ENCODE measurements around the gene AHSP.
"Not testable (repeated sequence)": the region's sequence is repeated elsewhere in the genome, so short reads cannot be mapped to it uniquely, and the experiment has no call there.

The AHSP gene

DNA sequence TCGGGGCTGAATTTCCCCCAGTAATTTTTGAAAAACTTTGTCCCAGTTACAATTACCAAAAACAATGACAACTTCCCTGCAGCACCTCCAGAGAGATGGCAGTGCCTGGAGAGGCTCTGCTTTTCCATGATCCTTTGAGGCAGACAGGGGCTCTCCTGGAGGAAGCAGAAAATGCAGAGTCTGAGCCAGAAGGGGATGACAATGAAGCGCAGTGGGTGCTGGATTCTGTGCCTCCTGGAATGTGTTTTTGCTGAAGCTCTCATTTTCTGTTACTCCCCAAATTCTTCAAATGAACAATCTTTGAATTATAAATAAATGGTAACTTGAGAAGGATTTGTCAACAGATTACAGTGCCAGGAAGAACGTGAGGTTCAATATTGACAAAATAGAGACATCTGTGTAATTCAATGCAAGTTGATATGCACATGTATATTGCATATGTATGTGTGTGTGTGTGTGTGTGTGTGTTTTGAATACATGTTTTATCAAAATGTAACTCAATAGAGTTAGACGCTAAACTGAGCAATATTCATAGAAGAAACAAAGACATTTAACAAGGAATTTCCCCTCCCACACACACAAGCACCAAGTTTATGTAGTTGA lies 9.8 kb upstream of the AHSP start:
- DNase-seq: no peak
- no peaks in the 10 kb centered on the region for H3K36me3 ChIP-seq (ENCODE audit: control insufficient read depth in 4 of 4, insufficient read depth in 4 of 4, low read length in 3 of 4)
- ChIA-PET CTCF (no interaction called here), POLR2A (interaction anchor here (0.6 kb wide), 1 partner anchor 10 kb away, joined by 4 read pairs; no protein-coding TSS in a partner anchor)
- H3K4me1 ChIP-seq (ENCODE audit: control extremely low read depth in 1 of 4, control insufficient read depth in 4 of 4, insufficient read depth in 4 of 4, low read length in 3 of 4): no peaks in the 10 kb centered on the region
- H3K9me3 ChIP-seq (ENCODE audit: control extremely low read depth in 1 of 5, control insufficient read depth in 4 of 5, insufficient read depth in 2 of 5, low read depth in 1 of 5, low read length in 4 of 5): peaks cover 0 to 2% (median 0%) of the 10 kb centered on the region in 5 experiments
- H3K4me3 ChIP-seq (ENCODE audit: control insufficient read depth in 1 of 7, extremely low read depth in 1 of 7, insufficient read depth in 4 of 7, low read depth in 2 of 7, low read length in 6 of 7): no peak overlapping the region
- no peaks in the 10 kb centered on the region for H3K27me3 ChIP-seq (replicated peaks in 2 of 5; ENCODE audit: control insufficient read depth in 4 of 5, insufficient read depth in 5 of 5, low read length in 4 of 5)
- WGBS (ENCODE audit: insufficient coverage): 100% methylated on average over 1 of the region's 4 CpGs
- H3K27ac ChIP-seq (ENCODE audit: insufficient read depth in 1 of 2, low read depth in 1 of 2, low read length in 2 of 2, poor library complexity in 1 of 2, severe bottlenecking in 2 of 2): no peak overlapping the region

DNA sequence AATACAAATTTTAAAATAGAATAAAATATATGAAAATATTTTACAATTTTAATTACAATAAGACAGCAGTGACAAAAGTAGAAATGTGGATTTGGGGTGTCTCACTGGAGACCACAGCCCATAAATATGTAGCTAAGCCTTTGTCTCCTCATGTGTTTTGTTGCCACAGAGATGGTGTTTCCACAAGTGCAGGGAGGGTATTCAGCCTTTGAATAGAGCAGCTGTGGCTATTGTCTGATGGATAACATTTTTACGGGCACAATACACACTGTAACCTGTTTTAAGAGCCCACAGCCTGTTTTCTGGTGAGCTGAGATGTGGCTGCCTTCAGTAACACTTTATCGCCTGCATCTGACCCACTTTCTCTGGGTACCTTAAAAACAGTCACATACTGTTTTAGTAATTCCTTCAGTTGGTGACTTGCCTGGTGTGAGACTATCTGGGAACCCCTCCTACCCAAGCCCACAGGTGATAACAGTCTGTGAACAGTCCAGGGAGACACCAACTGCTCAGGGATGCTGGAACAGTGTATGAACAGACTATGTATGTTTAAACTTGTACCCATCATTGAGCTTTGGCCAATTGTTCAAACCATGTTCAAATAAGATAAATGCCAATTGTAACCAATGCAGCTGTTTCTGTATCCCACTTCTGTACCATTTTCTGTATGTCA lies 7.8 kb upstream of the AHSP start:
- Histone ChIP-seq H3K9me3 (ENCODE audit: control extremely low read depth in 1 of 5, control insufficient read depth in 4 of 5, insufficient read depth in 2 of 5, low read depth in 1 of 5, low read length in 4 of 5) (peaks cover 0 to 2% (median 0%) of the 10 kb centered on the region in 5 experiments), H3K36me3 (ENCODE audit: control insufficient read depth in 4 of 4, insufficient read depth in 4 of 4, low read length in 3 of 4) (no peaks in the 10 kb centered on the region), H3K4me1 (ENCODE audit: control extremely low read depth in 1 of 4, control insufficient read depth in 4 of 4, insufficient read depth in 4 of 4, low read length in 3 of 4) (no peaks in the 10 kb centered on the region), H3K27me3 (replicated peaks in 2 of 5; ENCODE audit: control insufficient read depth in 4 of 5, insufficient read depth in 5 of 5, low read length in 4 of 5) (no peaks in the 10 kb centered on the region), H3K4me3 (ENCODE audit: control insufficient read depth in 1 of 7, extremely low read depth in 1 of 7, insufficient read depth in 4 of 7, low read depth in 2 of 7, low read length in 6 of 7) (no peak overlapping the region), H3K27ac (ENCODE audit: insufficient read depth in 1 of 2, low read depth in 1 of 2, low read length in 2 of 2, poor library complexity in 1 of 2, severe bottlenecking in 2 of 2) (no peak overlapping the region)
- ChIA-PET POLR2A (no interaction called here), CTCF (interaction anchor here (1.2 to 1.5 kb wide), 2 partner anchors 10 to 20 kb away, joined by 3 to 5 read pairs; no protein-coding TSS in a partner anchor)
- 89% methylated on average over 1 of the region's 2 CpGs for WGBS (ENCODE audit: insufficient coverage)
- DNase-seq: no peak

DNA sequence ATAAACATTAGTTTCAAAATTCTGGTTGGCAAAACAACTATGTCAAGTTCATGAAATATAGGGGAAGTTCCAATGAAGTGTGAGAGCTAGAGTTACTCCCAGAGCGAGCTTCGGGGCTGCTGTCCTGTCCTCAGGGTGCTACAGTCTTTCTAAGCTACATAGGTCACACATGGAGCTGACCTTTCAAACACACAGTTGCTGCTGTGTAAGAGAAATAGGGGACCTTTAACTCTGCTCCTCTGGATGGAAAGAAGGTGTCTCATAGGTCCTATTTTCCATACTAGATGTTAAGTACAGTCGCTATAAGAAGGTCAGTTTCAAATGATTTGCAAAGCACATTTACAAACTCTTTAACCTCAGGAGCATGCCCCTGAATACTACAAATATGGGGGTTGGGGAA lies 6.3 kb upstream of the AHSP start:
- ChIA-PET POLR2A (no interaction called here), CTCF (interaction anchor here (0.9 to 1.1 kb wide), 2 partner anchors 8 to 11 kb away, joined by 3 read pairs; no protein-coding TSS in a partner anchor)
- 50% methylated on average over 2 of the region's 3 CpGs for WGBS (ENCODE audit: insufficient coverage)
- Histone ChIP-seq H3K4me3 (ENCODE audit: control insufficient read depth in 1 of 7, extremely low read depth in 1 of 7, insufficient read depth in 4 of 7, low read depth in 2 of 7, low read length in 6 of 7) (no peak overlapping the region), H3K27me3 (replicated peaks in 2 of 5; ENCODE audit: control insufficient read depth in 4 of 5, insufficient read depth in 5 of 5, low read length in 4 of 5) (no peaks in the 10 kb centered on the region), H3K4me1 (ENCODE audit: control extremely low read depth in 1 of 4, control insufficient read depth in 4 of 4, insufficient read depth in 4 of 4, low read length in 3 of 4) (no peaks in the 10 kb centered on the region), H3K27ac (ENCODE audit: insufficient read depth in 1 of 2, low read depth in 1 of 2, low read length in 2 of 2, poor library complexity in 1 of 2, severe bottlenecking in 2 of 2) (no peak overlapping the region), H3K9me3 (ENCODE audit: control extremely low read depth in 1 of 5, control insufficient read depth in 4 of 5, insufficient read depth in 2 of 5, low read depth in 1 of 5, low read length in 4 of 5) (peaks cover 0 to 2% (median 0%) of the 10 kb centered on the region in 5 experiments), H3K36me3 (ENCODE audit: control insufficient read depth in 4 of 4, insufficient read depth in 4 of 4, low read length in 3 of 4) (no peaks in the 10 kb centered on the region)
- DNase-seq: no peak

DNA sequence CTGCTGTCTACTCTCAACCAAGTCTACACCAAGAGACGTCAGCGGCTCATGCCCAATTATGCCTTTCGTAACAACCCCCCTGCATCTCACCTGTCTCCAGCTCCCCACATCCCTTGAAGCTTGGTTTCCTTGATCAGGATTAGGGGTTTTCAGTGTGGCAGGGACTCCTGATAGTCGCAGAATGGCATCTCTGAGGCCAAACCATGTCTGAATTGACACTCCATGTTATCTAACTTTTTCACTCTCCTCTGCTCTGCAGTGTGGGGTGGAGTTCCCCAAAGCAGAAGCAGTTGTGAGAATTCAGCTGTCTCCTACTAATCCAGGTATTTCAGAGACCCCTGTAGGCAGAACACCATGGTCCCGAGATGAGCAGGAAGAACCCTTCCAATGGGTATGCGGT lies 5.6 kb upstream of the AHSP start:
- ChIA-PET CTCF (interaction anchor here (0.9 to 1.1 kb wide), 2 partner anchors 7 to 12 kb away, joined by 3 read pairs; no protein-coding TSS in a partner anchor), POLR2A (no interaction called here)
- H3K27ac ChIP-seq (ENCODE audit: insufficient read depth in 1 of 2, low read depth in 1 of 2, low read length in 2 of 2, poor library complexity in 1 of 2, severe bottlenecking in 2 of 2): no peak overlapping the region

DNA sequence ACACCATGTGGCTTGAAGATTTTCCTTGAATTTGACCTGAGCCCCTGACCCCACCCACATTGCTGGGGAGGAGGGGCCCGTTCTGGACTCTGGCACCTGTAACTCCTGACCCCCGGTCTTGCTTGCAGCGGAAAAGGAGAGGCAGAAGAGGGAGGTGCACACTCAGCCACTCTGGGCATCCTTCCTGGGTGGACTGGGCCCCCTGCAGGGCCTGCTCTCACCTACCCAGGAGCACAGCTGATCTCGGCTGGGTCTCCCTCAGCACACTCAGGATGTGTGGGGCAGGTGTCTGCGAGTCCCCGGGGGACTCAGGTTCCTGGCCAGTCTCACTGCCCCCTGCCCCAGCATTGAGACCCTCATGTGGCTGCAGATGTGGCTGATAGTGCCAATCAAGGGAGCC lies 3.9 kb upstream of the AHSP start:
- H3K4me3 ChIP-seq (ENCODE audit: control insufficient read depth in 1 of 7, extremely low read depth in 1 of 7, insufficient read depth in 4 of 7, low read depth in 2 of 7, low read length in 6 of 7); H3K27me3 ChIP-seq (replicated peaks in 2 of 5; ENCODE audit: control insufficient read depth in 4 of 5, insufficient read depth in 5 of 5, low read length in 4 of 5); DNase-seq; H3K4me1 ChIP-seq (ENCODE audit: control extremely low read depth in 1 of 4, control insufficient read depth in 4 of 4, insufficient read depth in 4 of 4, low read length in 3 of 4); POLR2A ChIA-PET; H3K9me3 ChIP-seq (ENCODE audit: control extremely low read depth in 1 of 5, control insufficient read depth in 4 of 5, insufficient read depth in 2 of 5, low read depth in 1 of 5, low read length in 4 of 5); CTCF ChIA-PET; H3K27ac ChIP-seq (ENCODE audit: insufficient read depth in 1 of 2, low read depth in 1 of 2, low read length in 2 of 2, poor library complexity in 1 of 2, severe bottlenecking in 2 of 2); H3K36me3 ChIP-seq (ENCODE audit: control insufficient read depth in 4 of 4, insufficient read depth in 4 of 4, low read length in 3 of 4): not testable (repeated sequence)
- no CpG with 5 or more reads among the region's 6 CpGs for WGBS (ENCODE audit: insufficient coverage)

More for the DNA sequence above, 5.6 kb upstream of the AHSP start:
- Histone ChIP-seq H3K4me1 (ENCODE audit: control extremely low read depth in 1 of 4, control insufficient read depth in 4 of 4, insufficient read depth in 4 of 4, low read length in 3 of 4) (no peaks in the 10 kb centered on the region), H3K27me3 (replicated peaks in 2 of 5; ENCODE audit: control insufficient read depth in 4 of 5, insufficient read depth in 5 of 5, low read length in 4 of 5) (no peaks in the 10 kb centered on the region), H3K36me3 (ENCODE audit: control insufficient read depth in 4 of 4, insufficient read depth in 4 of 4, low read length in 3 of 4) (no peaks in the 10 kb centered on the region), H3K9me3 (ENCODE audit: control extremely low read depth in 1 of 5, control insufficient read depth in 4 of 5, insufficient read depth in 2 of 5, low read depth in 1 of 5, low read length in 4 of 5) (no peaks in the 10 kb centered on the region), H3K4me3 (ENCODE audit: control insufficient read depth in 1 of 7, extremely low read depth in 1 of 7, insufficient read depth in 4 of 7, low read depth in 2 of 7, low read length in 6 of 7) (no peak overlapping the region)
- no peak for DNase-seq
- 98% methylated on average over 5 of the region's 6 CpGs for WGBS (ENCODE audit: insufficient coverage)

DNA sequence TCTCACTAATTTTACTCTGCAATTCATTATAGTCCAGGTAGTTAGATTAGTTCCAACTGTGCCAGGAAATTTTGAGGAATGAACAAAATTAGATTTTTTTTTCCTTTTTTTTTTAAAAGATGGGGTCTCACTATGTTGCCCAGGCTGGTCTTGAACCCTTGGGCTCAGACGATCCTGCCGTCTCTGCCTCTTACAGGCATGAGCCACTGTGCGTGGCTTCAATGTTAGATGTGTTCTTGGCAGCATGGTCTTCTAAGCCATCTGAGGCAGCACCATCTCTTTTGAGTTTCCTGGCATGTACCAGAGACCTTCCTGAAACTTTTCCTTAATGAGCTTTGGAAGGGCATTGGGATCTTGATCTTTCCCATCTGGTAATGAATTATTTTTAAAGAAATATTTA lies 2.6 kb upstream of the AHSP start:
- Histone ChIP-seq H3K27ac (ENCODE audit: insufficient read depth in 1 of 2, low read depth in 1 of 2, low read length in 2 of 2, poor library complexity in 1 of 2, severe bottlenecking in 2 of 2) (no peak overlapping the region), H3K4me3 (ENCODE audit: control insufficient read depth in 1 of 7, extremely low read depth in 1 of 7, insufficient read depth in 4 of 7, low read depth in 2 of 7, low read length in 6 of 7) (no peak overlapping the region), H3K27me3 (replicated peaks in 2 of 5; ENCODE audit: control insufficient read depth in 4 of 5, insufficient read depth in 5 of 5, low read length in 4 of 5) (peaks cover 0 to 4% (median 0%) of the 10 kb centered on the region in 5 experiments), H3K36me3 (ENCODE audit: control insufficient read depth in 4 of 4, insufficient read depth in 4 of 4, low read length in 3 of 4) (no peaks in the 10 kb centered on the region), H3K9me3 (ENCODE audit: control extremely low read depth in 1 of 5, control insufficient read depth in 4 of 5, insufficient read depth in 2 of 5, low read depth in 1 of 5, low read length in 4 of 5) (no peaks in the 10 kb centered on the region), H3K4me1 (ENCODE audit: control extremely low read depth in 1 of 4, control insufficient read depth in 4 of 4, insufficient read depth in 4 of 4, low read length in 3 of 4) (peaks cover 0 to 18% (median 9%) of the 10 kb centered on the region in 4 experiments)
- CTCF ChIA-PET: interaction anchor here (1.5 kb wide), 1 partner anchor 69 kb away, joined by 4 read pairs; no protein-coding TSS in a partner anchor
- WGBS (ENCODE audit: insufficient coverage): 94% methylated on average over 3 of the region's 3 CpGs
- DNase-seq: no peak
- POLR2A ChIA-PET: no interaction called here

DNA sequence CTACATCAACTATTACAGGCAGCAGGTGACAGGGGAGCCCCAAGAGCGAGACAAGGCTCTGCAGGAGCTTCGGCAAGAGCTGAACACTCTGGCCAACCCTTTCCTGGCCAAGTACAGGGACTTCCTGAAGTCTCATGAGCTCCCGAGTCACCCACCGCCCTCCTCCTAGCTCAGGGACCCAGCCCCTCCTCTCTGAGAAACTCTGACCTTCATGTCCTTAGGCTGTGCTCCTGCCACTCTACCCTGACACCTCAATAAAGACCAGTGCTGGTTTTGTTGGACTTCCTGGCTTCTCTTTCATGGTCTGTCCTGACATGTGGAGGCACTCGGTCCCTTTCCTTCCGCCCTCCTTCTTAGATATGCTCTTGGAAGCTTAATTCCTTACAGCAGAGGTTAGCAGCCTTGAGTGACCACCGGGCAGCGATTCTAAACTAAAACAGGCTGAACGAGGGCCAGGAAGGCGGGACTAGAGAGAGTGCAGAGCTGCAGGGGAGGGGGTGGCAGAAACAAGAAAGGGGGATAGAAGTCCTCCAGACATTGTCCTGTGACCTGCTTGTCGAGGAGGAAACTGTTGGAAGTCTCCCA lies 915 bp downstream of the AHSP start:
- Histone ChIP-seq H3K4me3 (ENCODE audit: control insufficient read depth in 1 of 7, extremely low read depth in 1 of 7, insufficient read depth in 4 of 7, low read depth in 2 of 7, low read length in 6 of 7) (peak overlapping the region in 4 of 7 experiments; percentile 19 to 73 (median 67)), H3K27me3 (replicated peaks in 2 of 5; ENCODE audit: control insufficient read depth in 4 of 5, insufficient read depth in 5 of 5, low read length in 4 of 5) (peaks cover 0 to 4% (median 0%) of the 10 kb centered on the region in 5 experiments), H3K27ac (ENCODE audit: insufficient read depth in 1 of 2, low read depth in 1 of 2, low read length in 2 of 2, poor library complexity in 1 of 2, severe bottlenecking in 2 of 2) (no peak overlapping the region), H3K36me3 (ENCODE audit: control insufficient read depth in 4 of 4, insufficient read depth in 4 of 4, low read length in 3 of 4) (no peaks in the 10 kb centered on the region), H3K9me3 (ENCODE audit: control extremely low read depth in 1 of 5, control insufficient read depth in 4 of 5, insufficient read depth in 2 of 5, low read depth in 1 of 5, low read length in 4 of 5) (no peaks in the 10 kb centered on the region), H3K4me1 (ENCODE audit: control extremely low read depth in 1 of 4, control insufficient read depth in 4 of 4, insufficient read depth in 4 of 4, low read length in 3 of 4) (peaks cover 0 to 22% (median 10%) of the 10 kb centered on the region in 4 experiments)
- ChIA-PET CTCF (interaction anchor here (1.1 to 1.6 kb wide), 3 partner anchors 7 to 22 kb away, joined by 3 to 4 read pairs (median 3); no protein-coding TSS in a partner anchor), POLR2A (interaction anchor here (1.1 kb wide), 1 partner anchor 21 kb away, joined by 3 read pairs; the partner anchor contains the start of gene RUSF1)
- WGBS (ENCODE audit: insufficient coverage): 67% methylated on average over 7 of the region's 11 CpGs
- DNase-seq: no peak
